Liver (tissue), 9 donors: Measurements from ENCODE around the gene IRF4. TPM values are rescaled to one million over a fixed set of nuclear protein-coding genes. Genes with fewer than 3 reads are reported as not detected.

ENCODE experiments used
- DNase-seq: peaks from one replicate; pipeline ENCODE4 v3.0.0-alpha.2; 2017; ENCODE audit warnings: low spot score
- H3K27ac ChIP-seq, 2 donors: one replicate each; pipeline ENCODE4 v1.7.0; 2013; ENCODE audit warnings: inconsistent platforms in 2 of 2, low read length in 2 of 2, control low read depth in 1 of 2, low read depth in 1 of 2, mild to moderate bottlenecking in 1 of 2
- H3K27me3 ChIP-seq, 4 donors: one replicate each; pipeline versions ENCODE4 v1.6.1 to v1.7.0; 2013; ENCODE audit warnings: low read length in 3 of 4, inconsistent platforms in 1 of 4, mild to moderate bottlenecking in 1 of 4, moderate library complexity in 1 of 4; ENCODE audit not compliant: control insufficient read depth in 4 of 4, insufficient read depth in 4 of 4
- H3K36me3 ChIP-seq, 4 donors: one replicate each; pipeline versions ENCODE4 v1.6.1 to v1.7.0; 2013; ENCODE audit warnings: low read length in 3 of 4, mild to moderate bottlenecking in 3 of 4, low read depth in 1 of 4, moderate library complexity in 1 of 4; ENCODE audit not compliant: control insufficient read depth in 4 of 4, insufficient read depth in 3 of 4
- H3K4me1 ChIP-seq, 4 donors: one replicate each; pipeline versions ENCODE4 v1.6.1 to v1.7.0; 2013; ENCODE audit warnings: low read length in 3 of 4, mild to moderate bottlenecking in 3 of 4, moderate library complexity in 1 of 4; ENCODE audit not compliant: control insufficient read depth in 4 of 4, insufficient read depth in 4 of 4
- H3K4me3 ChIP-seq, 3 donors: one replicate each; pipeline versions ENCODE4 v1.6.1 to v1.7.0; 2013; ENCODE audit warnings: low read length in 3 of 3, control low read depth in 1 of 3, low read depth in 1 of 3, mild to moderate bottlenecking in 1 of 3
- H3K9ac ChIP-seq, 2 donors: one replicate each; pipeline ENCODE4 v1.7.0; 2013; ENCODE audit warnings: low read length in 2 of 2, mild to moderate bottlenecking in 2 of 2, moderate library complexity in 2 of 2, control low read depth in 1 of 2, low read depth in 1 of 2
- H3K9me3 ChIP-seq, 4 donors: one replicate each; pipeline versions ENCODE4 v1.6.1 to v1.7.0; 2013; ENCODE audit warnings: low read length in 3 of 4; ENCODE audit not compliant: control insufficient read depth in 4 of 4
- FOXA2 ChIP-seq: IDR thresholded peaks from 2 replicates; pipeline ENCODE4 v1.6.1; 2016; ENCODE audit warnings: antibody characterized with exemption
- GABPA ChIP-seq, 2 donors: IDR thresholded peaks in 1 of 2; conservative IDR thresholded peaks in 1 of 2; 2 replicates each; pipeline ENCODE4 v1.6.1; 2016; ENCODE audit warnings: antibody characterized with exemption in 2 of 2, mild to moderate bottlenecking in 1 of 2, moderate library complexity in 1 of 2
- HNF4G ChIP-seq: IDR thresholded peaks from 2 replicates; pipeline ENCODE4 v1.6.1; 2016; ENCODE audit warnings: antibody characterized with exemption
- JUND ChIP-seq, 2 donors: IDR thresholded peaks; 2 replicates each; pipeline ENCODE4 v1.6.1; 2016; ENCODE audit warnings: antibody characterized with exemption in 2 of 2
- NR2F2 ChIP-seq: IDR thresholded peaks from 2 replicates; pipeline ENCODE4 v1.6.1; 2016; ENCODE audit warnings: antibody characterized with exemption
- RAD21 ChIP-seq, 2 donors: IDR thresholded peaks; 2 replicates each; pipeline ENCODE4 v1.6.1; 2016; ENCODE audit warnings: antibody characterized with exemption in 2 of 2, mild to moderate bottlenecking in 2 of 2
- RXRA ChIP-seq, 2 donors: IDR thresholded peaks; 2 replicates each; pipeline ENCODE4 v1.6.1; 2017 to 2018; ENCODE audit warnings: antibody characterized with exemption in 2 of 2, mild to moderate bottlenecking in 1 of 2
- SP1 ChIP-seq: IDR thresholded peaks from 2 replicates; pipeline ENCODE4 v1.6.1; 2018; ENCODE audit warnings: antibody characterized with exemption, mild to moderate bottlenecking
- TAF1 ChIP-seq: conservative IDR thresholded peaks from 2 replicates; pipeline ENCODE4 v1.6.1; 2016; ENCODE audit warnings: antibody characterized with exemption, mild to moderate bottlenecking
- YY1 ChIP-seq: IDR thresholded peaks from 2 replicates; pipeline ENCODE4 v1.6.1; 2016; ENCODE audit warnings: antibody characterized with exemption, mild to moderate bottlenecking
- WGBS: extraction: QIAGEN DNeasy Blood & Tissue Kit; methylation state at CpG from one replicate; pipeline ENCODE4 v1.1.7; 2013; 5-methylcytosine and 5-hydroxymethylcytosine counted together
- polyA plus RNA-seq, 2 donors: library from polyadenylated mRNA; stranded (reverse) in 1 of 2; unstranded in 1 of 2; fragments of 200-250 nt in 1 of 2; fragments of >200 nt in 1 of 2; fragmentation: Nextera tagmentation in 1 of 2; extraction: Ambion mirVana in 1 of 2; gene quantifications; one replicate each; pipeline versions ENCODE4 v1.2.1 to v1.2.3, GENCODE V29; 2013 to 2015
- total RNA-seq, 2 donors: library from RNA; depleted of rRNA; stranded (reverse); fragments of >200 nt; gene quantifications; one replicate each; pipeline ENCODE4 v1.2.3, GENCODE V29; 2014
- TF ChIP-seq, protein P1 (sequence below): fragments of 150-350 bp; IDR thresholded peaks from 2 replicates; pipeline ENCODE4 v1.5.1; 2017; ENCODE audit warnings: improper control_type of control experiment, low read depth, low read length; ENCODE audit not compliant: missing input control
- TF ChIP-seq, protein P2 (sequence below): IDR thresholded peaks from 2 replicates; pipeline ENCODE4 v1.6.1; 2016; ENCODE audit warnings: antibody characterized with exemption
- TF ChIP-seq, protein P3 (sequence below): IDR thresholded peaks from 2 replicates; pipeline ENCODE4 v1.6.1; 2016; ENCODE audit warnings: antibody characterized with exemption
- TF ChIP-seq, protein P4 (sequence below): IDR thresholded peaks from 2 replicates; pipeline ENCODE4 v1.6.1; 2016; ENCODE audit warnings: antibody characterized with exemption
- donor health status: healthy.
- donor health status: healthy.
- donor health status: healthy.
- donor health status: healthy.
- donor health status: healthy.

The IRF4 gene
- total and polyA plus RNA-seq, 4 donors, result 0.68 to 1.6 (median 1.1) TPM

DNA sequence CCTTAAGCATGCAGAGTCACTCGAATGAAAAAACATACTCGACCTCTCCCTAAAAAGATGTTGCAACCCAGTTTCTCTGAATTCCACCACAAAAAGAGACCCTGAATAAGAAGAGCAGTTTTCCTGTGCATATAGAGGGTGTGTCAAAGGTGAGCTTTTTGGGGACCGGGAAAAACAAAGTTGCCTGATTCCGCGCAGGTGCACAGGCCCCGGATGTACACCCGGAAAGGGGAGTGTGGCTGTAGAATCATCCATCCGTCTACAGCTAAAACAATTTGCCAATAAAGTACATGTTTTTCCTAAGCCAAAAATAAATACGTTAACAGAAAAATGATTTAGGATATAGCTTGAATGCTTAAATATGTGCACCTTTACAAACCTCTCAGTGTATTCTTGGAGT, 41.2 kb upstream of the IRF4 start:
- H3K27ac ChIP-seq, result no peak overlapping the region
- TF ChIP-seq RAD21 (IDR thresholded peaks at IDR 0.05) (no peak), RXRA (IDR thresholded peaks at IDR 0.05) (no peak), FOXA2 (no peak), YY1 (no peak), TAF1 (no peak), JUND (IDR thresholded peaks at IDR 0.05) (no peak), SP1 (no peak), NR2F2 (no peak), HNF4G (no peak)
- TF ChIP-seq, protein P1, sequence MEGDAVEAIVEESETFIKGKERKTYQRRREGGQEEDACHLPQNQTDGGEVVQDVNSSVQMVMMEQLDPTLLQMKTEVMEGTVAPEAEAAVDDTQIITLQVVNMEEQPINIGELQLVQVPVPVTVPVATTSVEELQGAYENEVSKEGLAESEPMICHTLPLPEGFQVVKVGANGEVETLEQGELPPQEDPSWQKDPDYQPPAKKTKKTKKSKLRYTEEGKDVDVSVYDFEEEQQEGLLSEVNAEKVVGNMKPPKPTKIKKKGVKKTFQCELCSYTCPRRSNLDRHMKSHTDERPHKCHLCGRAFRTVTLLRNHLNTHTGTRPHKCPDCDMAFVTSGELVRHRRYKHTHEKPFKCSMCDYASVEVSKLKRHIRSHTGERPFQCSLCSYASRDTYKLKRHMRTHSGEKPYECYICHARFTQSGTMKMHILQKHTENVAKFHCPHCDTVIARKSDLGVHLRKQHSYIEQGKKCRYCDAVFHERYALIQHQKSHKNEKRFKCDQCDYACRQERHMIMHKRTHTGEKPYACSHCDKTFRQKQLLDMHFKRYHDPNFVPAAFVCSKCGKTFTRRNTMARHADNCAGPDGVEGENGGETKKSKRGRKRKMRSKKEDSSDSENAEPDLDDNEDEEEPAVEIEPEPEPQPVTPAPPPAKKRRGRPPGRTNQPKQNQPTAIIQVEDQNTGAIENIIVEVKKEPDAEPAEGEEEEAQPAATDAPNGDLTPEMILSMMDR, result no peak
- TF ChIP-seq, protein P2, sequence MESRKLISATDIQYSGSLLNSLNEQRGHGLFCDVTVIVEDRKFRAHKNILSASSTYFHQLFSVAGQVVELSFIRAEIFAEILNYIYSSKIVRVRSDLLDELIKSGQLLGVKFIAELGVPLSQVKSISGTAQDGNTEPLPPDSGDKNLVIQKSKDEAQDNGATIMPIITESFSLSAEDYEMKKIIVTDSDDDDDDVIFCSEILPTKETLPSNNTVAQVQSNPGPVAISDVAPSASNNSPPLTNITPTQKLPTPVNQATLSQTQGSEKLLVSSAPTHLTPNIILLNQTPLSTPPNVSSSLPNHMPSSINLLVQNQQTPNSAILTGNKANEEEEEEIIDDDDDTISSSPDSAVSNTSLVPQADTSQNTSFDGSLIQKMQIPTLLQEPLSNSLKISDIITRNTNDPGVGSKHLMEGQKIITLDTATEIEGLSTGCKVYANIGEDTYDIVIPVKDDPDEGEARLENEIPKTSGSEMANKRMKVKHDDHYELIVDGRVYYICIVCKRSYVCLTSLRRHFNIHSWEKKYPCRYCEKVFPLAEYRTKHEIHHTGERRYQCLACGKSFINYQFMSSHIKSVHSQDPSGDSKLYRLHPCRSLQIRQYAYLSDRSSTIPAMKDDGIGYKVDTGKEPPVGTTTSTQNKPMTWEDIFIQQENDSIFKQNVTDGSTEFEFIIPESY, result no peak
- TF ChIP-seq, protein P3, sequence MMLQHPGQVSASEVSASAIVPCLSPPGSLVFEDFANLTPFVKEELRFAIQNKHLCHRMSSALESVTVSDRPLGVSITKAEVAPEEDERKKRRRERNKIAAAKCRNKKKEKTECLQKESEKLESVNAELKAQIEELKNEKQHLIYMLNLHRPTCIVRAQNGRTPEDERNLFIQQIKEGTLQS, result no peak
- TF ChIP-seq, protein P4, sequence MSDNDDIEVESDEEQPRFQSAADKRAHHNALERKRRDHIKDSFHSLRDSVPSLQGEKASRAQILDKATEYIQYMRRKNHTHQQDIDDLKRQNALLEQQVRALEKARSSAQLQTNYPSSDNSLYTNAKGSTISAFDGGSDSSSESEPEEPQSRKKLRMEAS, result no peak
- no peak overlapping the region for H3K4me3 ChIP-seq
- no peaks in the 10 kb centered on the region for H3K27me3 ChIP-seq
- no peaks in the 10 kb centered on the region for H3K9me3 ChIP-seq
- no peak overlapping the region for H3K9ac ChIP-seq
- H3K36me3 ChIP-seq, result peaks cover 6 to 18% (median 9%) of the 10 kb centered on the region in 4 donors
- no peak for DNase-seq
- H3K4me1 ChIP-seq, result peaks cover 0 to under 1% (median 0%) of the 10 kb centered on the region in 4 donors
- WGBS, result 91% methylated on average over 9 of the region's 9 CpGs

DNA sequence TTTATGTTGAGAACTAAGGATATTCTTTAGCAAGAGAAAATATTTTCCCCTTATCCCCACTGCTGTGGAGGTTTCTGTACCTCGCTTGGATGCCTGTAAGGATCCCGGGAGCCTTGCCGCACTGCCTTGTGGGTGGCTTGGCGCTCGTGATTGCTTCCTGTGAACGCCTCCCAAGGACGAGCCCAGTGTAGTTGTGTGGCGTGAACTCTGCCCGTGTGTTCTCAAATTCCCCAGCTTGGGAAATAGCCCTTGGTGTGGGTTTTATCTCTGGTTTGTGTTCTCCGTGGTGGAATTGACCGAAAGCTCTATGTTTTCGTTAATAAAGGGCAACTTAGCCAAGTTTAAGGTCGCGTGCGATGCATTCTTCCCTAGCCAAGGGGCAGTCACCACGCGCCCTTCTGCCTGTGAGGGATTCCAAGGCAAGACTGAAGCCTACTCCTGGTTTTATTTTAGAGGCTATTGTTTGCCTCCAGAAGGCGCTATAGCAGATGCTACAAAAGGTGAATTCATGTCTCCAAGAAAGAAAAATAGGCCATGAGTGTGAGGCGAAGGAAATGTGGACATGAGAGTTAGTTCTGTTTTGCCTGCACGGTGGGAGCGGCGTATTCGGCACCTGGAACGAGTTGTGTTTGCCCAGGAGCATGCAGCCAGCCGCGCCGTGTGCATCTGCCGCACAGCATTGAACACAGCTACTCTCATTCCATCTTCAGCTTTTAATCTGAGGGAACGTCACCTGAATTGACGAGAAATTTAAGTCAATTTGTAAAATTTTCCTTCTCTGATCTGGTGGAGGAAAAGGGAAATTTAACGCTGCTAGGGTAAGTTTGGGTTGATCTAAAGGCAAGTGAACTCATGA, 40.3 kb upstream of the IRF4 start:
- Histone ChIP-seq H3K36me3 (peaks cover 6 to 15% (median 9%) of the 10 kb centered on the region in 4 donors), H3K9me3 (no peaks in the 10 kb centered on the region), H3K27ac (no peak overlapping the region), H3K4me1 (peaks cover 0 to 5% (median 0%) of the 10 kb centered on the region in 4 donors), H3K27me3 (no peaks in the 10 kb centered on the region), H3K9ac (no peak overlapping the region), H3K4me3 (no peak overlapping the region)
- 89% methylated on average over 31 of the region's 31 CpGs for WGBS
- no peak for DNase-seq
- TF ChIP-seq TAF1 (no peak), JUND (IDR thresholded peaks at IDR 0.05) (no peak), GABPA (IDR thresholded peaks at IDR 0.05 in 1 of 2, conservative IDR thresholded peaks at IDR 0.05 in 1 of 2) (no peak), FOXA2 (no peak)
